Ovary (tissue), 9 donors: ENCODE data around the gene NPR1. TPM values are rescaled to one million over a fixed set of nuclear protein-coding genes. Genes with fewer than 3 reads are reported as not detected.
"Not testable (repeated sequence)": the region's sequence is repeated elsewhere in the genome, so short reads cannot be mapped to it uniquely, and the experiment has no call there.

Experiments
- DNase-seq, 5 donors: peaks; one replicate each; pipeline ENCODE4 v3.0.0-alpha.2; 2019 to 2020
- H3K27ac ChIP-seq, 2 donors: fragments of 200-600 bp; one replicate each; pipeline versions ENCODE4 v1.5.1 to v1.8.0; 2019 to 2022
- H3K27me3 ChIP-seq: fragments of 200-600 bp; one replicate; pipeline ENCODE4 v1.8.0; 2022
- H3K36me3 ChIP-seq: fragments of 200-600 bp; sonication (generic); one replicate; pipeline ENCODE4 v1.5.1; 2019
- H3K4me1 ChIP-seq: one replicate; pipeline ENCODE4 v1.8.1; 2013; ENCODE audit warnings: mild to moderate bottlenecking, moderate library complexity; ENCODE audit not compliant: insufficient read depth
- H3K4me3 ChIP-seq: fragments of 200-600 bp; sonication (generic); one replicate; pipeline ENCODE4 v1.5.1; 2017
- H3K9me3 ChIP-seq, 2 donors: fragments of 200-600 bp in 1 of 2; sonication (generic) in 1 of 2; one replicate each; pipeline versions ENCODE4 v1.5.1 to v1.8.1; 2013 to 2019; ENCODE audit warnings: mild to moderate bottlenecking in 1 of 2, moderate library complexity in 1 of 2
- EP300 ChIP-seq: sonication (generic); formaldehyde crosslinking; IDR thresholded peaks from one replicate; pipeline ENCODE4 v1.6.1; 2017; ENCODE audit warnings: antibody characterized with exemption
- POLR2A ChIP-seq: fragments of 450-650 bp; IDR thresholded peaks from one replicate; pipeline ENCODE4 v1.6.1; 2017; ENCODE audit warnings: antibody characterized with exemption, mild to moderate bottlenecking, moderate library complexity
- WGBS, 3 donors: extraction: QIAGEN DNeasy Blood & Tissue Kit in 1 of 3; methylation state at CpG; one replicate each; pipeline versions ENCODE4 v1.1.5 to v1.1.7; 2013 to 2017; 5-methylcytosine and 5-hydroxymethylcytosine counted together
- intact Hi-C, 4 donors: fragments of 100-400 bp; cut with DNase I; formaldehyde crosslinking; loops; one replicate each; pipeline versions ENCODE4 v1.11.0 to v1.15.1; 2022 to 2023
- polyA plus RNA-seq, 2 donors: library from polyadenylated mRNA; stranded (reverse); fragments of 200-250 nt in 1 of 2; fragments of 350-450 nt in 1 of 2; fragmentation: Illumina TruSeq in 1 of 2; extraction: RNeasy Lipid Tissue Mini Kit (QIAGEN cat#74804) in 1 of 2; gene quantifications; one replicate each; pipeline ENCODE4 v1.2.3, GENCODE V29; 2013 to 2014
- total RNA-seq, 7 donors: library from RNA; depleted of rRNA in 2 of 7; stranded (reverse); fragments of >200 nt in 2 of 7; fragmentation: NEBNext Ultra II Directional in 3 of 7; extraction: Animal tissue kit (Norgen Biotek cat#: 25700) in 3 of 7; gene quantifications; one replicate each; pipeline versions ENCODE4 v1.1.0 to v1.2.4, GENCODE V29; 2016 to 2023
- TF ChIP-seq, protein P1 (sequence below), 3 donors: fragments of 450-650 bp in 2 of 3; fragments of 200-600 bp in 1 of 3; IDR thresholded peaks; one replicate each; pipeline versions ENCODE4 v1.5.1 to v1.8.0; 2016 to 2022; ENCODE audit warnings: antibody characterized with exemption in 3 of 3, mild to moderate bottlenecking in 1 of 3
- donor health status: DM: no; HTN: no; CAD: no; lungs with moderate emphysema.
- donor health status: DM: no; HTN: no; CAD: no.
- donor health status: Bipolar disorder and iron deficiency.
- donor health status: DM: yes; HTN: yes; CAD: no.
- donor health status: DM: no; HTN: no; CAD: no.
- donor health status: DM: yes; HTN: yes; CAD: no.

NPR1 gene
- total and polyA plus RNA-seq, 9 donors = 20.6 to 96.5 (median 48.4) TPM

- Histone ChIP-seq H3K9me3 (no peaks in the 10 kb centered on the region), H3K27me3 (no peaks in the 10 kb centered on the region), H3K36me3 (no peaks in the 10 kb centered on the region), H3K4me1 (peaks cover 11% of the 10 kb centered on the region), H3K27ac (peak overlapping the region in 1 of 2 donors; percentile 98), H3K4me3 (peak overlapping the region; percentile 95)
- no peak for DNase-seq
- intact Hi-C loops = loop anchor here in 1 of 4 donors (10.0 kb wide), 1 partner anchor 121 kb away; no protein-coding TSS in a partner anchor
- TF ChIP-seq EP300 (no peak), POLR2A (no peak)
- TF ChIP-seq, protein P1, sequence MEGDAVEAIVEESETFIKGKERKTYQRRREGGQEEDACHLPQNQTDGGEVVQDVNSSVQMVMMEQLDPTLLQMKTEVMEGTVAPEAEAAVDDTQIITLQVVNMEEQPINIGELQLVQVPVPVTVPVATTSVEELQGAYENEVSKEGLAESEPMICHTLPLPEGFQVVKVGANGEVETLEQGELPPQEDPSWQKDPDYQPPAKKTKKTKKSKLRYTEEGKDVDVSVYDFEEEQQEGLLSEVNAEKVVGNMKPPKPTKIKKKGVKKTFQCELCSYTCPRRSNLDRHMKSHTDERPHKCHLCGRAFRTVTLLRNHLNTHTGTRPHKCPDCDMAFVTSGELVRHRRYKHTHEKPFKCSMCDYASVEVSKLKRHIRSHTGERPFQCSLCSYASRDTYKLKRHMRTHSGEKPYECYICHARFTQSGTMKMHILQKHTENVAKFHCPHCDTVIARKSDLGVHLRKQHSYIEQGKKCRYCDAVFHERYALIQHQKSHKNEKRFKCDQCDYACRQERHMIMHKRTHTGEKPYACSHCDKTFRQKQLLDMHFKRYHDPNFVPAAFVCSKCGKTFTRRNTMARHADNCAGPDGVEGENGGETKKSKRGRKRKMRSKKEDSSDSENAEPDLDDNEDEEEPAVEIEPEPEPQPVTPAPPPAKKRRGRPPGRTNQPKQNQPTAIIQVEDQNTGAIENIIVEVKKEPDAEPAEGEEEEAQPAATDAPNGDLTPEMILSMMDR (IDR thresholded peaks at IDR 0.05) = no peak
- WGBS, 3 donors = 68 to 84% (median 76%) methylated on average over 7 of the region's 7 CpGs
Measured at GRCh38 chr1:153635872-153636271, 42.6 kb upstream of the NPR1 start.

GRCh38 chr1:153636312-153636711 is 42.2 kb upstream of the NPR1 start:
- no peaks in the 10 kb centered on the region for H3K27me3 ChIP-seq
- no peak overlapping the region for H3K27ac ChIP-seq
- no peak for TF ChIP-seq EP300
- TF ChIP-seq, protein P1 (IDR thresholded peaks at IDR 0.05) = no peak
- no peak for TF ChIP-seq POLR2A
- 82 to 95% (median 93%) methylated on average over 9 of the region's 9 CpGs for WGBS, 3 donors
- intact Hi-C loops = loop anchor here in 1 of 4 donors (10.0 kb wide), 1 partner anchor 122 kb away; no protein-coding TSS in a partner anchor
- peak in 1 of 5 donors; percentile 1 for DNase-seq
- H3K36me3 ChIP-seq = no peaks in the 10 kb centered on the region
- H3K9me3 ChIP-seq = no peaks in the 10 kb centered on the region
- no peak overlapping the region for H3K4me3 ChIP-seq
- peaks cover 11% of the 10 kb centered on the region for H3K4me1 ChIP-seq

- intact Hi-C loops = loop anchor here in 1 of 4 donors (10.0 kb wide), 1 partner anchor 123 kb away; no protein-coding TSS in a partner anchor
- peak in 1 of 5 donors; percentile 7 for DNase-seq
- no peaks in the 10 kb centered on the region for H3K36me3 ChIP-seq
Measured at GRCh38 chr1:153638261-153638660, 40.2 kb upstream of the NPR1 start.

DNA sequence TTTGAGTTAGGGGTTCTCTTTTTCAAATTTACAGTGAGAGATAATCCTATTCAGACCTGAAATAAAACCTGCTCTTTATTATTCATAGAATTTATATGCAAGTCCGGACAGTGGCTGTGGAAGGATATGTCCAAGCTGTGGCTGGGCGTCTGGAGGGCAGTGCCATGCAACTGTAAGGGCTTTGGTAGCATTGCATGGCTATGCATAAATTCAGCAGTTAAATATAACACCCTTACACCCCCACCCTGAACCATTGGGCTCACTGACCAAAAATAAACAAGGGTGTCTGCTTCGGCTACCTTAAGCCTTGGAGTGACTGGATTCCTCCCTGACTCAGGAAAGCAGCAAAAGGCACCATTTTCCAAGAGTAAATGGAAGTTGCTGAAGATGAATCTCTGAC is 39.2 kb upstream of the NPR1 start:
- DNase-seq = peak in 1 of 5 donors; percentile 4
- no peaks in the 10 kb centered on the region for H3K36me3 ChIP-seq
- 80 to 85% (median 83%) methylated on average over 3 of the region's 3 CpGs for WGBS, 3 donors
- TF ChIP-seq POLR2A (no peak), EP300 (no peak)
- TF ChIP-seq, protein P1 (IDR thresholded peaks at IDR 0.05) = no peak
- H3K9me3 ChIP-seq = no peaks in the 10 kb centered on the region
- intact Hi-C loops = loop anchor here in 1 of 4 donors (10.0 kb wide), 1 partner anchor 124 kb away; no protein-coding TSS in a partner anchor
- H3K27me3 ChIP-seq = no peaks in the 10 kb centered on the region
- H3K4me1 ChIP-seq = peaks cover 11% of the 10 kb centered on the region
- no peak overlapping the region for H3K27ac ChIP-seq
- no peak overlapping the region for H3K4me3 ChIP-seq

More at GRCh38 chr1:153638261-153638660, 40.2 kb upstream of the NPR1 start:
- H3K4me3 ChIP-seq = no peak overlapping the region
- H3K9me3 ChIP-seq = no peaks in the 10 kb centered on the region
- no peak overlapping the region for H3K27ac ChIP-seq
- WGBS, 3 donors = 22 to 53% (median 23%) methylated on average over 6 of the region's 6 CpGs
- TF ChIP-seq EP300 (no peak), POLR2A (no peak)
- TF ChIP-seq, protein P1 (IDR thresholded peaks at IDR 0.05) = no peak
- H3K27me3 ChIP-seq = no peaks in the 10 kb centered on the region
- peaks cover 11% of the 10 kb centered on the region for H3K4me1 ChIP-seq

- DNase-seq = peak in 1 of 5 donors; percentile 14
- peaks cover 13% of the 10 kb centered on the region for H3K4me1 ChIP-seq
- H3K36me3 ChIP-seq, H3K4me3 ChIP-seq, intact Hi-C loops, H3K27ac ChIP-seq, H3K9me3 ChIP-seq, H3K27me3 ChIP-seq: not testable (repeated sequence)
- 93 to 97% (median 97%) methylated on average over 5 of the region's 5 CpGs for WGBS, 3 donors
Measured at GRCh38 chr1:153640213-153640612, 38.3 kb upstream of the NPR1 start.
